GM23248 (cell line): ENCODE data around the gene SPDYE1. TPM values are rescaled to one million over a fixed set of nuclear protein-coding genes. Genes with fewer than 3 reads are reported as not detected.

Experiments
- DNase-seq: peaks from one replicate; pipeline ENCODE4 v3.0.0-alpha.2; 2015
- H2AFZ ChIP-seq: fragments of 200-600 bp; sonication (generic); 2 replicates; pipeline ENCODE4 v1.6.1; 2016; ENCODE audit warnings: antibody characterized with exemption
- H3F3A ChIP-seq: fragments of 200-600 bp; sonication (generic); 2 replicates; pipeline ENCODE4 v1.6.1; 2016; ENCODE audit warnings: mild to moderate bottlenecking, antibody characterized with exemption, mixed run types; ENCODE audit not compliant: insufficient read depth
- H3K27ac ChIP-seq: fragments of 200-600 bp; sonication (generic); 2 replicates; pipeline ENCODE4 v1.5.1; 2016; ENCODE audit warnings: mild to moderate bottlenecking
- H3K27me3 ChIP-seq: fragments of 200-600 bp; sonication (generic); replicated peaks from 2 replicates; pipeline ENCODE4 v1.6.1; 2016; ENCODE audit warnings: mild to moderate bottlenecking; ENCODE audit not compliant: insufficient read depth
- H3K36me3 ChIP-seq: fragments of 200-600 bp; sonication (generic); 2 replicates; pipeline ENCODE4 v1.6.1; 2016; ENCODE audit warnings: low read depth, mild to moderate bottlenecking
- H3K4me1 ChIP-seq: fragments of 200-600 bp; sonication (generic); 2 replicates; pipeline ENCODE4 v1.6.1; 2016; ENCODE audit warnings: mild to moderate bottlenecking; ENCODE audit not compliant: insufficient read depth
- H3K4me2 ChIP-seq: fragments of 200-600 bp; sonication (generic); one replicate; pipeline ENCODE4 v1.6.1; 2016; ENCODE audit warnings: mild to moderate bottlenecking; ENCODE audit not compliant: unreplicated experiment
- H3K4me3 ChIP-seq: fragments of 200-600 bp; sonication (generic); 2 replicates; pipeline ENCODE4 v1.5.1; 2016; ENCODE audit warnings: mild to moderate bottlenecking
- H3K79me2 ChIP-seq: fragments of 200-600 bp; sonication (generic); 2 replicates; pipeline ENCODE4 v1.6.1; 2016; ENCODE audit warnings: mild to moderate bottlenecking; ENCODE audit not compliant: insufficient read depth
- H3K9ac ChIP-seq: fragments of 200-600 bp; sonication (generic); 2 replicates; pipeline ENCODE4 v1.6.1; 2016; ENCODE audit warnings: mild to moderate bottlenecking
- H3K9me2 ChIP-seq: fragments of 200-600 bp; sonication (generic); 2 replicates; pipeline ENCODE4 v1.6.1; 2016; ENCODE audit warnings: mixed run types, mild to moderate bottlenecking, moderate library complexity; ENCODE audit not compliant: insufficient read depth
- H3K9me3 ChIP-seq: fragments of 200-600 bp; sonication (generic); one replicate; pipeline ENCODE4 v1.6.1; 2017; ENCODE audit warnings: low read depth
- H4K20me1 ChIP-seq: fragments of 200-600 bp; sonication (generic); 2 replicates; pipeline ENCODE4 v1.6.0; 2016; ENCODE audit not compliant: insufficient read depth
- EZH2 ChIP-seq: fragments of 200-600 bp; sonication (generic); IDR thresholded peaks from 2 replicates; pipeline ENCODE4 v1.6.1; 2018; ENCODE audit warnings: antibody characterized with exemption, mild to moderate bottlenecking; ENCODE audit not compliant: insufficient read depth, poor library complexity, severe bottlenecking
- EZH2phosphoT487 ChIP-seq: fragments of 200-600 bp; sonication (generic); IDR thresholded peaks from 2 replicates; pipeline ENCODE4 v1.6.1; 2018; ENCODE audit warnings: antibody characterized with exemption, moderate library complexity, mild to moderate bottlenecking, low read depth; ENCODE audit not compliant: insufficient read depth
- WGBS, 2 experiments: methylation state at CpG; one replicate each; pipeline ENCODE4 v1.1.6; 2015 to 2017; ENCODE audit warnings: low lambda C conversion rate in 2 of 2, low coverage in 1 of 2; ENCODE audit errors: missing lambda C conversion rate in 2 of 2; 5-methylcytosine and 5-hydroxymethylcytosine counted together
- in situ Hi-C: fragments of 300-500 bp; cut with MboI; formaldehyde crosslinking; loops from 2 replicates; pipeline ENCODE4 v1.15.0; 2020
- microRNA-seq: library from miRNA; unstranded; fragments of <30 nt; microRNA quantifications from one replicate; pipeline ENCODE4, GENCODE V29; 2016; ENCODE audit warnings: borderline number of aligned reads
- polyA plus RNA-seq: library from polyadenylated mRNA; unstranded; fragments of >200 nt; fragmentation: Nextera tagmentation; extraction: Ambion mirVana; gene quantifications from 2 replicates; pipeline ENCODE4 v1.2.1, GENCODE V29; 2016
- total RNA-seq: library from RNA; depleted of rRNA; stranded (reverse); fragments of >200 nt; shearing (Covaris generic); gene quantifications from 2 replicates; pipeline ENCODE4 v1.2.3, GENCODE V29; 2014; rRNA removed

The SPDYE1 gene
- total and polyA plus RNA-seq, 2 experiments from 2014 or later = 0.60 TPM; not detected in 1

- Histone ChIP-seq H3K9ac (no peak overlapping the region), H3K27me3 (no peaks in the 10 kb centered on the region), H3K4me1 (no peaks in the 10 kb centered on the region), H3K9me3 (no peaks in the 10 kb centered on the region), H3K4me3 (no peak overlapping the region), H3F3A (no peaks in the 10 kb centered on the region), H4K20me1 (no peaks in the 10 kb centered on the region), H3K27ac (no peak overlapping the region), H3K4me2 (no peak overlapping the region), H2AFZ (no peak overlapping the region), H3K36me3 (peaks cover 33% of the 10 kb centered on the region), H3K9me2 (no peaks in the 10 kb centered on the region), H3K79me2 (peaks cover 44% of the 10 kb centered on the region)
- DNase-seq = no peak
- TF ChIP-seq EZH2 = no peak
- TF ChIP-seq EZH2phosphoT487 = no peak
- in situ Hi-C loops = no loop called here
- 93% methylated on average over 28 to 30 of the region's 30 CpGs for WGBS, 2 experiments
These were observed 60.4 kb downstream of the SPDYE1 start for GRCh38 chr7:44057849-44058758.

- no peaks in the 10 kb centered on the region for H3K9me2 ChIP-seq
- no peak overlapping the region for H2AFZ ChIP-seq
- H4K20me1 ChIP-seq = no peaks in the 10 kb centered on the region
- in situ Hi-C loops = no loop called here
- no peaks in the 10 kb centered on the region for H3K27me3 ChIP-seq
- WGBS, 2 experiments = 91 to 96% methylated on average over 7 of the region's 7 CpGs
- H3K4me3 ChIP-seq = no peak overlapping the region
- peaks cover 37% of the 10 kb centered on the region for H3K79me2 ChIP-seq
- TF ChIP-seq EZH2 (no peak), EZH2phosphoT487 (no peak)
- H3K9me3 ChIP-seq = no peaks in the 10 kb centered on the region
- no peak for DNase-seq
- H3K4me2 ChIP-seq = no peak overlapping the region
- H3K9ac ChIP-seq = no peak overlapping the region
- H3F3A ChIP-seq = no peaks in the 10 kb centered on the region
- no peak overlapping the region for H3K27ac ChIP-seq
- H3K4me1 ChIP-seq = no peaks in the 10 kb centered on the region
- H3K36me3 ChIP-seq = peaks cover 31% of the 10 kb centered on the region
These were observed 61.1 kb downstream of the SPDYE1 start for GRCh38 chr7:44058759-44059218.

GRCh38 chr7:44059219-44060090, 61.8 kb downstream of the SPDYE1 start:
- no peak for TF ChIP-seq EZH2phosphoT487
- TF ChIP-seq EZH2 = no peak
- no peak overlapping the region for H3K4me2 ChIP-seq
- no peak overlapping the region for H3K9ac ChIP-seq
- H2AFZ ChIP-seq = no peak overlapping the region
- in situ Hi-C loops = no loop called here
- H3K36me3 ChIP-seq = peaks cover 31% of the 10 kb centered on the region
- DNase-seq = no peak
- peaks cover 31% of the 10 kb centered on the region for H3K79me2 ChIP-seq
- H4K20me1 ChIP-seq = no peaks in the 10 kb centered on the region
- H3K9me3 ChIP-seq = no peaks in the 10 kb centered on the region
- H3K27ac ChIP-seq = no peak overlapping the region
- H3K4me3 ChIP-seq = no peak overlapping the region
- no peaks in the 10 kb centered on the region for H3K4me1 ChIP-seq
- no peaks in the 10 kb centered on the region for H3K27me3 ChIP-seq
- no peaks in the 10 kb centered on the region for H3F3A ChIP-seq
- no peaks in the 10 kb centered on the region for H3K9me2 ChIP-seq
- 95% methylated on average over 13 to 14 of the region's 14 CpGs for WGBS, 2 experiments

Small RNA genes lying within 50 kb of the gene (microRNA-seq; reads per million reads assigned to microRNA genes)
- gene MIR6837 = not detected

Other genes starting within 250 kb of the SPDYE1 start
- gene BLVRA, start 239.2 kb upstream of the SPDYE1 start, total RNA-seq = 12.8 and 14.7 TPM in 2 replicates
- gene BLVRA, start 239.2 kb upstream of the SPDYE1 start, polyA plus RNA-seq = 47.0 and 52.6 TPM in 2 replicates
- 79.3 and 113 TPM in 2 replicates for gene MRPS24, start 128.4 kb upstream of the SPDYE1 start, total RNA-seq
- 163 and 166 TPM in 2 replicates for gene MRPS24, start 128.4 kb upstream of the SPDYE1 start, polyA plus RNA-seq
- gene URGCP, start 91.3 kb upstream of the SPDYE1 start, total RNA-seq = 29.6 and 36.8 TPM in 2 replicates
- 25.9 and 26.5 TPM in 2 replicates for gene URGCP, start 91.3 kb upstream of the SPDYE1 start, polyA plus RNA-seq
- gene UBE2D4, start 71.5 kb upstream of the SPDYE1 start, total RNA-seq = 21.7 and 33.0 TPM in 2 replicates
- gene UBE2D4, start 71.5 kb upstream of the SPDYE1 start, polyA plus RNA-seq = 20.5 and 22.0 TPM in 2 replicates
- 175 and 196 TPM in 2 replicates for gene DBNL, start 46.8 kb downstream of the SPDYE1 start, total RNA-seq
- gene DBNL, start 46.8 kb downstream of the SPDYE1 start, polyA plus RNA-seq = 145 and 163 TPM in 2 replicates
- not detected in 2 replicates for gene PGAM2, start 67.7 kb downstream of the SPDYE1 start, total RNA-seq
- gene PGAM2, start 67.7 kb downstream of the SPDYE1 start, polyA plus RNA-seq = not detected in 2 replicates
- 13.9 and 20.3 TPM in 2 replicates for gene POLM, start 84.6 kb downstream of the SPDYE1 start, total RNA-seq
- 10.7 and 12.9 TPM in 2 replicates for gene POLM, start 84.6 kb downstream of the SPDYE1 start, polyA plus RNA-seq
- 53.0 and 63.2 TPM in 2 replicates for gene AEBP1, start 106.4 kb downstream of the SPDYE1 start, total RNA-seq
- gene AEBP1, start 106.4 kb downstream of the SPDYE1 start, polyA plus RNA-seq = 46.6 and 47.0 TPM in 2 replicates
- 100 and 107 TPM in 2 replicates for gene POLD2, start 125.7 kb downstream of the SPDYE1 start, total RNA-seq
- 164 and 166 TPM in 2 replicates for gene POLD2, start 125.7 kb downstream of the SPDYE1 start, polyA plus RNA-seq
- gene MYL7, start 143.4 kb downstream of the SPDYE1 start, total RNA-seq = not detected in 2 replicates
- gene MYL7, start 143.4 kb downstream of the SPDYE1 start, polyA plus RNA-seq = 1.7 TPM in 1 of 2 replicates, not detected in the other
- gene GCK, start 191.5 kb downstream of the SPDYE1 start, total RNA-seq = 0.11 TPM in 1 of 2 replicates, not detected in the other
- gene GCK, start 191.5 kb downstream of the SPDYE1 start, polyA plus RNA-seq = 0.23 and 0.43 TPM in 2 replicates
- 148 and 149 TPM in 2 replicates for gene YKT6, start 203.1 kb downstream of the SPDYE1 start, total RNA-seq
- 108 and 113 TPM in 2 replicates for gene YKT6, start 203.1 kb downstream of the SPDYE1 start, polyA plus RNA-seq